Retinal pigment epithelial cell (primary cell): ENCODE data around the gene LSM3.

ENCODE experiments used
- DNase-seq: peaks from one replicate; pipeline ENCODE4 v3.0.0-alpha.2; 2010; ENCODE audit warnings: low read depth
- H3K4me3 ChIP-seq: 2 replicates; pipeline ENCODE4 v1.5.1; 2011; ENCODE audit warnings: mild to moderate bottlenecking, low read length, control low read depth, moderate library complexity
- TF ChIP-seq, protein P1 (sequence below): conservative IDR thresholded peaks from 2 replicates; pipeline ENCODE4 v1.5.1; 2011; ENCODE audit warnings: low read depth, low read length, control low read depth, inconsistent platforms

The LSM3 gene

GRCh38 chr3:14133188-14133800 is 45.3 kb upstream of the LSM3 start:
- no peak overlapping the region for H3K4me3 ChIP-seq
- TF ChIP-seq, protein P1, sequence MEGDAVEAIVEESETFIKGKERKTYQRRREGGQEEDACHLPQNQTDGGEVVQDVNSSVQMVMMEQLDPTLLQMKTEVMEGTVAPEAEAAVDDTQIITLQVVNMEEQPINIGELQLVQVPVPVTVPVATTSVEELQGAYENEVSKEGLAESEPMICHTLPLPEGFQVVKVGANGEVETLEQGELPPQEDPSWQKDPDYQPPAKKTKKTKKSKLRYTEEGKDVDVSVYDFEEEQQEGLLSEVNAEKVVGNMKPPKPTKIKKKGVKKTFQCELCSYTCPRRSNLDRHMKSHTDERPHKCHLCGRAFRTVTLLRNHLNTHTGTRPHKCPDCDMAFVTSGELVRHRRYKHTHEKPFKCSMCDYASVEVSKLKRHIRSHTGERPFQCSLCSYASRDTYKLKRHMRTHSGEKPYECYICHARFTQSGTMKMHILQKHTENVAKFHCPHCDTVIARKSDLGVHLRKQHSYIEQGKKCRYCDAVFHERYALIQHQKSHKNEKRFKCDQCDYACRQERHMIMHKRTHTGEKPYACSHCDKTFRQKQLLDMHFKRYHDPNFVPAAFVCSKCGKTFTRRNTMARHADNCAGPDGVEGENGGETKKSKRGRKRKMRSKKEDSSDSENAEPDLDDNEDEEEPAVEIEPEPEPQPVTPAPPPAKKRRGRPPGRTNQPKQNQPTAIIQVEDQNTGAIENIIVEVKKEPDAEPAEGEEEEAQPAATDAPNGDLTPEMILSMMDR = no peak
- no peak for DNase-seq

- TF ChIP-seq, protein P1 = no peak
- H3K4me3 ChIP-seq = no peak overlapping the region
- no peak for DNase-seq
Measured at GRCh38 chr3:14133876-14134275, 44.7 kb upstream of the LSM3 start.

- TF ChIP-seq, protein P1 = no peak
- no peak for DNase-seq
- H3K4me3 ChIP-seq = no peak overlapping the region
Measured at GRCh38 chr3:14134291-14134690, 44.3 kb upstream of the LSM3 start.

DNA sequence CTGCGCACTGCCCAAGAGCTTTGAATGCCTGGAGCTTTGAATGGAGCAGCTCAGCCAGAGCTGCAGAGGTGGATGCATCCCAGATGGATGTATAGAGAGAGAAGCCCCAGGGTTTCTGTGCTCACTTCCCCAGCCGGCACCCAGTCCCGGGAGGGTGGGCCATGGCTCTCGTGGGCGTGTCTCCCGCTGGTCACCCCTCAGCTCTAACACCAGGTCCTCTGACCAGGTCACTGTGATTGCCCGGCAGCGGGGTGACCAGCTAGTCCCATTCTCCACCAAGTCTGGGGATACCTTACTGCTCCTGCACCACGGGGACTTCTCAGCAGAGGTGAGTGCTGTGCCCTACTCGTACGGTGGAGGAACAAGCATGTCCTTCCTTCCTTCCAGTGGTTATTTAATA is 43.0 kb upstream of the LSM3 start:
- TF ChIP-seq, protein P1 = no peak
- H3K4me3 ChIP-seq = no peak overlapping the region
- no peak for DNase-seq

GRCh38 chr3:14137004-14137403 is 41.6 kb upstream of the LSM3 start:
- H3K4me3 ChIP-seq = no peak overlapping the region
- TF ChIP-seq, protein P1 = no peak
- no peak for DNase-seq

- TF ChIP-seq, protein P1 = no peak
- no peak for DNase-seq
- H3K4me3 ChIP-seq = no peak overlapping the region
Measured at GRCh38 chr3:14137445-14137844, 41.2 kb upstream of the LSM3 start.

DNA sequence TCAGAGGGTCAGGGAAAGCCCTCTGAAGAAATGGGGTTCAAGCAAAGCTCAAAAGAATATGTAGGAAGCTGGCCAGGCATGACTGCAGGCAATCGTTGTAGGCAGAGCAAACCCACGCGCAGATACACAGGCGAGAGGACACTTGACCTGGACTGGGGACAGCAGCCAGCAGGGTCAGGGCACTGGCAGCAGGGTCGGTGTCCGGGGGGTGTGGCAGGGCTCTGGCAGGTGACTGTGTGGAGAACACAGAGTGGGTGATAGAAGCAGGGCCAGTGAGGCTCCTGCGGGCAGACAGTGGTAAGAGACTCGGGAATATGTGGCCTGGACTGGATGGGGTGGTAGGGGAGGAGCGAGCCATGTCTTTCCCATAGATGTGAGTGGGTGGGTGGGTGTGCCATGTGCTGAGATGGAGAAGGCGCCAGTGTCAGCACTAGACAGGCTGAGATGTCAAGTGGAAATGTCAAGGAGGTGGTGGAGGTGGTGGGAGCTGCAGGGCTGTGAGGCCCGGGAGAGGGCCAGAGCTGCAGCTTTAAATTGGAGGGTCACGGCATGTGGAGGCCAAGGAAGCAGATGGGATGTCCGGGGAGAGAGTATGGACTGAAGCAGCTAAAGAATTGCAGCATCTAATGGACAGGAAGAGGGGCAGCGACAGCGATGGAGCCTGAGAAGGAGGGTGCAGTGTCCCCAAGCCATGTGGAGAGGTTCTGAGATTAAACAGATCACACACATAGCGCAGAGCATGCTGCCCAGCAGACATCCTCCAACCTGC is 40.3 kb upstream of the LSM3 start:
- no peak for DNase-seq
- TF ChIP-seq, protein P1 = no peak

More for the DNA sequence above, 40.3 kb upstream of the LSM3 start:
- no peak overlapping the region for H3K4me3 ChIP-seq
